HG03378 (cell line): ENCODE measurements around the gene ACSF2.

Experiments
- ATAC-seq: cut with Tn5 transposase; IDR thresholded peaks from one replicate; pipeline ENCODE4 v1.9.1; 2021; ENCODE audit warnings: mild to moderate bottlenecking, moderate library complexity; ENCODE audit not compliant: unreplicated experiment

ACSF2 gene

DNA sequence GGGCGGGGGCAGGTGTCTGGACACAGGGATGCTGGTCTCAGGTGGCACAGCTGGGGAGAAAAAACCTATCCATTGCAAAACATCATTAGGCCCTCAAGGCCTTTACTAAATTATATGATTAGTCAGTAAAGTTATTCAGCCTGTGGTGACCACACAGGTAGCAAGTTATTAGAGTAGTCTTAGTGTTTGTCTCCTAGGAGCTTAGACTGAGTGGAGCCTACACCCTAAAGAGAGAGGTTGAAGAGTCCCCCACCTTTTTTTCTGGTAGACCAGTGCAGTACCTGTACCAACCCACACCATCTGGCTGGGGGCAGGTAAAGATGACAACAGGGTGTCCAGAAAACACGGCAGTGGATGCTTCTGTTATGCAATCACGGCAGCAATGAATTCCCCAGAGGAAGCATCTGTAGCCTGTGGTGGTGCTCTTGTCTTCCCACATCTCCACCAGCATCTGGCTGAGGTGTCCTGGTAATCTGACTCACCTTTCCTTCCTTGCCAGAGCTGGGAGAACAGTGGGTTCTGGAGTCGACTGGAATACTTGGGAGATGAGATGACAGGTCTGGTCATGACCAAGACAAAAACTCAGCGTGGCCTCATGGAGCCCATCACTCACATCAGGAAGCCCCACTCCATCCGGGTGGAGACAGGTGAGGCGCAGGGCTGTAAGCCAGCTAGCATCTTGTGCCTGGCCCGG, 93.3 kb downstream of the ACSF2 start:
- ATAC-seq, result no peak

DNA sequence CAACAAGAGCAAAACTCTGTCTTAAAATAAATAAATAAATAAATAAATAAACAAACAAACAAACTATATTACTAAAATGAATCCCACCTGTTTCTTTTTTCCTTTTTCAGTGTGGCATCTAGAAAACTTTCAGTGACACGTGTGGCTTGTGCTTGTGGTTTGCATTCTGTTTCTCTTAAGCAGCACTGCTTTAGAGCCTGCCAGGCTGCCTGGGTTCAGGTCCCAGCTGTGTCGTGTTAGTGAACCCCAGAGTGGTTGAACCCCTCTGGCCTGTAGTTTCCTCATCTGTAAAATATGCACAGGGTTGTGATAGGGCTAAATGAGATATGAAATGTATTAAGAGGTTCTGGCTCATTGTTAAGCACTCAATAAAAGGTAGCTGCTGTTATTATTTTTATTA, 94.5 kb downstream of the ACSF2 start:
- no peak for ATAC-seq

DNA sequence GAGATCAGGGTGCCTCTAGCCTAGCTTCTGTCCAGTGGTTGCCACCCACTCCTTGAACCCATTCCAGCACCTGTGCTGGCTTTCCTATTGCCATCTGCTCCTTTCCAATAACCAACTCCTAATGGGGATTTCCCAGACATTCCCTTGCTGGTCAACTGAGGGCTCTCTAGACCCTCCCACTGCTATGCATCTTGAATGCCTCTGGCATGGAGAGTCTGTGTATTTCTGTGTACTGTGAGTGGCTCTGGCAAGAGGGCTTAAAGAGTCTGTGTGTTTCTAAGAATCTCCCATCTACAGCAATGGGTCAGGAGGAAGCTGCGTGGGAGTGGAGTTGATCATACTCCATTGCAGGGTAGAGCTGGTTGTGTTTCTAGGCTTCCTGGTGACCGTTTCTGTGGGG, 95.5 kb downstream of the ACSF2 start:
- no peak for ATAC-seq

DNA sequence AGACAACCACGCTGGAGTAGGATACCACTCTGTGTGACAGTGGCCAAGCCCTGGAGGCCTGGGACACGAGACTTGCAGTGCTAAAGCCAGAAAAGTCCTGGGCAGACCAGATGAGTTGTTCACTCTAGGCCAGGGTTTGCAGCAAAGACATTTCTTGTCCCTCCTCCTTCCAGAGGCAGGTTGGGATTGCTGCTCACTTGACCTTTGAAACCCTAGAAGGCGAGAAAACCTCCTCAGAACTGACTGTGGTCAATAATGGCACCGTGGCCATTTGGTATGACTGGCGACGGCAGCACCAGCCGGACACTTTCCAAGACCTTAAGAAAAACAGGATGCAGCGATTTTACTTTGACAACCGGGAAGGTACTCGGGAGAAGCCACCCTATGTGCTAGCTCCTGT, 96.7 kb downstream of the ACSF2 start:
- no peak for ATAC-seq

DNA sequence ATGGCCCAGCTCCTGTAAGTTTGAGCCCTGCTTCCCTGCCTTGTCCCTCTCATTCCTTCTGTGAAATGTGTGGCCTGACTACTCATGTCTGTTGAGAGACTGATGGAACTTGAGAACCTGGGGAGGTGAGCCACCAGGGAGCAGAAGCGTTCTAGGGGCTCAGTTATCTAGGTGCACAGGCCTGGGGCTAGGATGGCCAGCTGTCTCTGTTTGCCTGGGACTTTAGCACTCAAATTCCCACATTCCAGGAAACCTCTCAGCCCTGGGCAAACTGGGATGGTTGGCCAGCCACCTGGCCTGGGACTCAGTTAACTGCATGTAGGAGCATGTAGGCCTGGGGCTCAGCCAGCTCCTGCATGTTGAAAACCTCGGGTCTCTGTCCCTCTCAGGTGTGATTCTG, 97.2 kb downstream of the ACSF2 start:
- ATAC-seq, result no peak
